ENCODE results near the gene PARP12.
"Not testable (repeated sequence)": the region's sequence is repeated elsewhere in the genome, so short reads cannot be mapped to it uniquely, and the experiment has no call there.

PARP12 gene

GRCh38 chr7:140062528-140063299, at the start of gene PARP12:
Gene PARP12 (minus strand): TSS chr7:140062951. CDS start chr7:140062847, 104 bp downstream.
- peak; percentile 79 for DNase-seq (ENCODE audit: low read depth)

GRCh38 chr7:140108777-140109176, 46.0 kb upstream of the PARP12 start:
- not testable (repeated sequence) for DNase-seq (ENCODE audit: low read depth)

- DNase-seq (ENCODE audit: low read depth): no peak
Observed at GRCh38 chr7:140096459-140096858, 33.7 kb upstream of the PARP12 start.

- no peak for DNase-seq (ENCODE audit: low read depth)
Observed at GRCh38 chr7:140093375-140093774, 30.6 kb upstream of the PARP12 start.

GRCh38 chr7:140085447-140085846, 22.7 kb upstream of the PARP12 start:
- no peak for DNase-seq (ENCODE audit: low read depth)

- DNase-seq (ENCODE audit: low read depth): no peak
Observed at GRCh38 chr7:140084972-140085371, 22.2 kb upstream of the PARP12 start.

GRCh38 chr7:140084142-140084655, 21.4 kb upstream of the PARP12 start:
- DNase-seq (ENCODE audit: low read depth): no peak

- no peak for DNase-seq (ENCODE audit: low read depth)
Observed at GRCh38 chr7:140082770-140083169, 20.0 kb upstream of the PARP12 start.

- no peak for DNase-seq (ENCODE audit: low read depth)
Observed at GRCh38 chr7:140081774-140082425, 19.1 kb upstream of the PARP12 start.

GRCh38 chr7:140080919-140081318, 18.2 kb upstream of the PARP12 start:
- DNase-seq (ENCODE audit: low read depth): no peak

- DNase-seq (ENCODE audit: low read depth): no peak
Observed at GRCh38 chr7:140079121-140079536, 16.4 kb upstream of the PARP12 start.

GRCh38 chr7:140078392-140078791, 15.6 kb upstream of the PARP12 start:
- DNase-seq (ENCODE audit: low read depth): no peak

- no peak for DNase-seq (ENCODE audit: low read depth)
Observed at GRCh38 chr7:140074780-140075179, 12.0 kb upstream of the PARP12 start.

- no peak for DNase-seq (ENCODE audit: low read depth)
Observed at GRCh38 chr7:140070546-140070945, 7.8 kb upstream of the PARP12 start.

GRCh38 chr7:140069298-140069949, 6.7 kb upstream of the PARP12 start:
- no peak for DNase-seq (ENCODE audit: low read depth)

- DNase-seq (ENCODE audit: low read depth): no peak
Observed at GRCh38 chr7:140068033-140068432, 5.3 kb upstream of the PARP12 start.

GRCh38 chr7:140067052-140067451, 4.3 kb upstream of the PARP12 start:
- DNase-seq (ENCODE audit: low read depth): no peak

- peak; percentile 52 for DNase-seq (ENCODE audit: low read depth)
Observed at GRCh38 chr7:140062118-140062527, 628 bp downstream of the PARP12 start.

GRCh38 chr7:140061607-140061930, 1.2 kb downstream of the PARP12 start:
- DNase-seq (ENCODE audit: low read depth): no peak

- DNase-seq (ENCODE audit: low read depth): no peak
Observed at GRCh38 chr7:140060788-140061606, 1.8 kb downstream of the PARP12 start.

- no peak for DNase-seq (ENCODE audit: low read depth)
Observed at GRCh38 chr7:140060243-140060630, 2.5 kb downstream of the PARP12 start.
